ENCODE data around the gene PTPRN2.

Gene PTPRN2

GRCh38 chr7:157866336-157866924 is 721.2 kb downstream of the PTPRN2 start:
- no peak overlapping the region for H3K4me3 ChIP-seq (ENCODE audit: low read depth, low read length)

GRCh38 chr7:157865351-157866165 is 722.1 kb downstream of the PTPRN2 start:
- no peak overlapping the region for H3K4me3 ChIP-seq (ENCODE audit: low read depth, low read length)

- H3K4me3 ChIP-seq (ENCODE audit: low read depth, low read length): no peak overlapping the region
These were observed 722.7 kb downstream of the PTPRN2 start for GRCh38 chr7:157864911-157865310.

GRCh38 chr7:157863906-157864810 is 723.5 kb downstream of the PTPRN2 start:
- H3K4me3 ChIP-seq (ENCODE audit: low read depth, low read length): no peak overlapping the region

GRCh38 chr7:157863176-157863575 is 724.4 kb downstream of the PTPRN2 start:
- no peak overlapping the region for H3K4me3 ChIP-seq (ENCODE audit: low read depth, low read length)

- no peak overlapping the region for H3K4me3 ChIP-seq (ENCODE audit: low read depth, low read length)
These were observed 724.9 kb downstream of the PTPRN2 start for GRCh38 chr7:157862731-157863130.

GRCh38 chr7:157861551-157861950 is 726.1 kb downstream of the PTPRN2 start:
- H3K4me3 ChIP-seq (ENCODE audit: low read depth, low read length): no peak overlapping the region

- no peak overlapping the region for H3K4me3 ChIP-seq (ENCODE audit: low read depth, low read length)
These were observed 726.6 kb downstream of the PTPRN2 start for GRCh38 chr7:157861031-157861491.

- no peak overlapping the region for H3K4me3 ChIP-seq (ENCODE audit: low read depth, low read length)
These were observed 727.2 kb downstream of the PTPRN2 start for GRCh38 chr7:157860406-157860805.

GRCh38 chr7:157859915-157860314 is 727.7 kb downstream of the PTPRN2 start:
- no peak overlapping the region for H3K4me3 ChIP-seq (ENCODE audit: low read depth, low read length)

GRCh38 chr7:157857578-157858075 is 730.0 kb downstream of the PTPRN2 start:
- H3K4me3 ChIP-seq (ENCODE audit: low read depth, low read length): no peak overlapping the region

- H3K4me3 ChIP-seq (ENCODE audit: low read depth, low read length): no peak overlapping the region
These were observed 730.6 kb downstream of the PTPRN2 start for GRCh38 chr7:157856873-157857577.

- H3K4me3 ChIP-seq (ENCODE audit: low read depth, low read length): no peak overlapping the region
These were observed 732.0 kb downstream of the PTPRN2 start for GRCh38 chr7:157855452-157856213.

- H3K4me3 ChIP-seq (ENCODE audit: low read depth, low read length): no peak overlapping the region
These were observed 732.6 kb downstream of the PTPRN2 start for GRCh38 chr7:157855016-157855415.

- H3K4me3 ChIP-seq (ENCODE audit: low read depth, low read length): no peak overlapping the region
These were observed 733.3 kb downstream of the PTPRN2 start for GRCh38 chr7:157854066-157854891.

- no peak overlapping the region for H3K4me3 ChIP-seq (ENCODE audit: low read depth, low read length)
These were observed 733.9 kb downstream of the PTPRN2 start for GRCh38 chr7:157853789-157854065.

GRCh38 chr7:157853076-157853788 is 734.4 kb downstream of the PTPRN2 start:
- no peak overlapping the region for H3K4me3 ChIP-seq (ENCODE audit: low read depth, low read length)

GRCh38 chr7:157851501-157852067 is 736.0 kb downstream of the PTPRN2 start:
- H3K4me3 ChIP-seq (ENCODE audit: low read depth, low read length): no peak overlapping the region

Measured in iPS-11a (cell line).